K562 (cell line): ENCODE data around the gene SLC15A5. TPM values are rescaled to one million over a fixed set of nuclear protein-coding genes. Genes with fewer than 3 reads are reported as not detected.

ENCODE experiments used
- ATAC-seq: fragments of 200-7000 bp; cut with Tn5 transposase; 3 replicates; pipeline ENCODE4 v1.9.1; 2020; ENCODE audit warnings: moderate library complexity
- BruUV-seq: library from RNA; stranded (reverse); fragments of 400-500 nt; replicated peaks from 2 replicates; lab custom pipeline; 2021; lab: Mats Ljungman, UMichigan
- CTCF ChIA-PET: fragments of 300-600 bp; formaldehyde crosslinking; extraction: SDS; loops from one replicate; lab custom pipeline; 2021; ENCODE audit warnings: low intra/inter-chr PET ratio; lab: Yijun Ruan, JAX
- POLR2A ChIA-PET: fragments of 300-600, 350-650 bp; sonication (Branson Sonifier 250); formaldehyde crosslinking; extraction: SDS; loops from one replicate; lab custom pipeline; 2021; ENCODE audit warnings: antibody characterized with exemption, inconsistent platforms; lab: Yijun Ruan, JAX
- DNase-seq, 4 experiments: peaks; one replicate each; pipeline versions ENCODE4 v3.0.0 to v3.0.0-alpha.2; 2011 to 2018; ENCODE audit warnings: low spot score in 3 of 4, mixed read lengths in 3 of 4; ENCODE audit errors: extremely low read depth in 1 of 4
- FAIRE-seq: peaks from 2 replicates; lab custom pipeline; 2011; peaks lifted over from hg19 to GRCh38; lab: Jason Lieb, UNC
- H2AFZ ChIP-seq: 2 replicates; pipeline ENCODE4 v1.6.0; 2011; ENCODE audit warnings: low read depth, low read length, control low read depth, inconsistent platforms
- H3K27ac ChIP-seq: fragments of 200-600 bp; 3 replicates; pipeline ENCODE4 v1.8.0; 2011; ENCODE audit warnings: low read depth, mild to moderate bottlenecking, control low read depth, inconsistent platforms, low read length, moderate library complexity, mixed read lengths; ENCODE audit errors: extremely low read depth
- H3K27me3 ChIP-seq, 2 experiments: fragments of 300-600 bp in 1 of 2; 2 replicates in 1 of 2; 3 replicates in 1 of 2; pipeline versions ENCODE4 v1.6.0 to v1.8.0; 2011; ENCODE audit warnings: inconsistent platforms in 2 of 2, low read length in 2 of 2, mild to moderate bottlenecking in 1 of 2, mixed read lengths in 1 of 2, moderate library complexity in 1 of 2; ENCODE audit not compliant: control insufficient read depth in 2 of 2, insufficient read depth in 2 of 2
- H3K36me3 ChIP-seq: fragments of 300-600 bp; 3 replicates; pipeline ENCODE4 v1.8.0; 2011; ENCODE audit warnings: mild to moderate bottlenecking, low read length, inconsistent platforms; ENCODE audit not compliant: control insufficient read depth, insufficient read depth
- H3K4me1 ChIP-seq, 2 experiments: fragments of 200-600 bp in 1 of 2; replicated peaks in 1 of 2; 2 replicates in 1 of 2; 3 replicates in 1 of 2; pipeline versions ENCODE4 v1.5.1 to v1.8.0; 2011; ENCODE audit warnings: inconsistent platforms in 2 of 2, low read length in 2 of 2, mild to moderate bottlenecking in 1 of 2, mixed read lengths in 1 of 2, moderate library complexity in 1 of 2; ENCODE audit not compliant: control insufficient read depth in 2 of 2, insufficient read depth in 2 of 2
- H3K4me2 ChIP-seq: 2 replicates; pipeline ENCODE4 v1.6.1; 2011; ENCODE audit warnings: low read length, control low read depth, inconsistent platforms, mixed read lengths; ENCODE audit not compliant: insufficient read depth
- H3K4me3 ChIP-seq: fragments of 200-600 bp; sonication (generic), shearing (Covaris generic); 2 replicates; pipeline ENCODE4 v1.5.1; 2016; ENCODE audit warnings: control low read depth, inconsistent platforms
- H3K79me2 ChIP-seq: fragments of 200-600 bp; 3 replicates; pipeline ENCODE4 v1.8.0; 2011; ENCODE audit warnings: low read length, inconsistent platforms; ENCODE audit not compliant: control insufficient read depth, insufficient read depth
- H3K9ac ChIP-seq, 2 experiments: 2 replicates each; pipeline versions ENCODE4 v1.6.0 to v1.6.1; 2011; ENCODE audit warnings: low read depth in 2 of 2, low read length in 2 of 2, control low read depth in 1 of 2, inconsistent platforms in 1 of 2, mild to moderate bottlenecking in 1 of 2, mixed read lengths in 1 of 2; ENCODE audit not compliant: insufficient read depth in 1 of 2
- H3K9me1 ChIP-seq: one replicate; pipeline ENCODE4 v1.6.0; 2011; ENCODE audit warnings: inconsistent platforms, mild to moderate bottlenecking, low read length, moderate library complexity; ENCODE audit not compliant: control insufficient read depth, insufficient read depth
- H3K9me3 ChIP-seq: replicated peaks from 2 replicates; pipeline ENCODE4 v1.5.1; 2011; ENCODE audit warnings: low read depth, low read length, inconsistent platforms; ENCODE audit not compliant: control insufficient read depth, insufficient read depth
- H4K20me1 ChIP-seq: replicated peaks from 2 replicates; pipeline ENCODE4 v1.6.1; 2011; ENCODE audit warnings: low read length, inconsistent platforms, mixed read lengths; ENCODE audit not compliant: control insufficient read depth, insufficient read depth
- DDX20 ChIP-seq: fragments of 450-650 bp; IDR thresholded peaks from 2 replicates; pipeline ENCODE4 v1.6.1; 2016; ENCODE audit warnings: missing genetic modification characterization, low read depth, mild to moderate bottlenecking, missing compliant biosample characterization, moderate library complexity
- ESRRB ChIP-seq: fragments of 250-450 bp; sonication (Bioruptor Pico); IDR thresholded peaks from 2 replicates; pipeline ENCODE4 v1.5.0; 2020; ENCODE audit warnings: mild to moderate bottlenecking, moderate library complexity, borderline replicate concordance
- GATAD2B ChIP-seq: fragments of 450-650 bp; IDR thresholded peaks from 2 replicates; pipeline ENCODE4 v1.6.1; 2017; ENCODE audit warnings: mild to moderate bottlenecking, borderline replicate concordance
- STAT5B ChIP-seq: fragments of 250-450 bp; sonication (Bioruptor Pico); IDR thresholded peaks from 2 replicates; pipeline ENCODE4 v1.8.0; 2021; ENCODE audit warnings: mild to moderate bottlenecking, inconsistent platforms
- TEAD2 ChIP-seq: fragments of 450-650 bp; IDR thresholded peaks from 2 replicates; pipeline ENCODE4 v1.6.1; 2016; ENCODE audit warnings: missing genetic modification characterization, control low read depth, missing compliant biosample characterization
- TOE1 ChIP-seq, 2 experiments: fragments of 450-650 bp in 1 of 2; sonication (generic) in 1 of 2; formaldehyde crosslinking in 1 of 2; IDR thresholded peaks; 2 replicates each; pipeline versions ENCODE4 v1.7.1 to v1.8.0; 2016 to 2022; ENCODE audit warnings: borderline replicate concordance in 2 of 2, mild to moderate bottlenecking in 2 of 2, antibody characterized with exemption in 1 of 2, inconsistent platforms in 1 of 2, low read depth in 1 of 2, missing genetic modification reagents in 1 of 2, moderate library complexity in 1 of 2
- ZNF431 ChIP-seq: sonication (generic); formaldehyde crosslinking; IDR thresholded peaks from 2 replicates; pipeline ENCODE4 v1.8.0; 2022; ENCODE audit warnings: mild to moderate bottlenecking, missing genetic modification reagents
- WGBS: fragments of 100-300 bp; shearing (Covaris generic); methylation state at CpG from one replicate; pipeline ENCODE4 v1.1.6; 2016; ENCODE audit warnings: low coverage, mixed read lengths; ENCODE audit not compliant: insufficient coverage; ENCODE audit errors: missing lambda C conversion rate; 5-methylcytosine and 5-hydroxymethylcytosine counted together
- in situ Hi-C: fragments of 300-500 bp; cut with MboI; formaldehyde crosslinking; loops from 4 replicates; pipeline ENCODE4 v1.15.0; 2018; ENCODE audit warnings: inconsistent platforms, mixed read lengths
- intact Hi-C: fragments of 100-400 bp; cut with micrococcal nuclease; formaldehyde crosslinking; loops from 2 replicates; pipeline ENCODE4 v1.14.2; 2022
- polyA plus RNA-seq, 8 experiments: library from polyadenylated mRNA; depleted of rRNA in 4 of 8; stranded (reverse) in 5 of 8; unstranded in 3 of 8; fragments of >200 nt; fragmentation: Nextera tagmentation in 2 of 8; fragmentation: Illumina TruSeq in 1 of 8; extraction: Ambion mirVana in 2 of 8; extraction: Trizol in 1 of 8; gene quantifications; 2 replicates each; pipeline versions ENCODE4 v1.2.1 to v1.2.3, GENCODE V29; 2011 to 2014; ENCODE audit warnings: inconsistent platforms in 1 of 8, missing spikeins in 1 of 8
- total RNA-seq, 7 experiments: library from RNA; depleted of rRNA in 6 of 7; stranded (reverse); fragments of >200 nt in 6 of 7; fragmentation: Illumina TruSeq in 2 of 7; extraction: Trizol in 2 of 7; gene quantifications; 2 replicates each; pipeline versions ENCODE4 v1.2.1 to v1.2.3, GENCODE V29; 2011 to 2021; ENCODE audit warnings: low replicate concordance in 1 of 7
- TF ChIP-seq, protein P1 (sequence below): fragments of 450-650 bp; formaldehyde crosslinking; IDR thresholded peaks from 2 replicates; pipeline ENCODE4 v1.4.0; 2022; ENCODE audit warnings: mild to moderate bottlenecking, moderate library complexity
- TF ChIP-seq, protein P2 (sequence below): fragments of 450-650 bp; IDR thresholded peaks from 2 replicates; pipeline ENCODE4 v1.6.1; 2018; ENCODE audit not compliant: partially characterized antibody
- TF ChIP-seq, protein P3 (sequence below): fragments of 250-450 bp; sonication (Bioruptor Pico); IDR thresholded peaks from 2 replicates; pipeline ENCODE4 v1.4.0; 2020; ENCODE audit warnings: mild to moderate bottlenecking

Gene SLC15A5
- total and polyA plus RNA-seq, 9 of the 15 experiments (the other 6 are each of a cell fraction or from before 2014, with no cell fraction given), result not detected

DNA sequence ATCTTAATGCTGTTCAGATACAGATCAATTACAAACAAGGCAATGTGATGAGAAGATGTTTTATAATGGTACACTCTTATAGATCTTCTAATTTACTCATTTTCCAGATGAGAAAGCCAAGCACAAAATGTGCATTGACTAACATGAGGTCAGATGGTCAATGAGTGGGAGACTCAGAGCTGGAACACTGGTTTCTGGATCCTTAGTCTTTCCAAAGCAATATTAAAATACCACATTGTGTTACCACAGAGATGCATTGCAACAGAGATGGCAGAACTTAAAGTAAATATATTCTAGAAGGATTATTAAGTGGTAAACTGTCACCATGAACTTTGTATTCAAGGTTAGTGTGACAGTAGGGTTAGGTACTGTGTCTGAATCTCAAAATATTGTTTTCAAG, 113.6 kb downstream of the SLC15A5 start:
- ChIA-PET POLR2A (no interaction called here), CTCF (no interaction called here)
- Histone ChIP-seq H3K4me1 (no peaks in the 10 kb centered on the region), H3K4me2 (no peak overlapping the region), H3K27me3 (no peaks in the 10 kb centered on the region), H3K9ac (no peak overlapping the region), H2AFZ (no peak overlapping the region), H3K4me3 (no peak overlapping the region), H3K9me1 (no peaks in the 10 kb centered on the region), H4K20me1 (no peaks in the 10 kb centered on the region), H3K36me3 (no peaks in the 10 kb centered on the region)
- in situ Hi-C loops (no loop called here), intact Hi-C loops (no loop called here)
- ATAC-seq (no peak), FAIRE-seq (no peak), DNase-seq (no peak)
- BruUV-seq, result no TSS peak
- TF ChIP-seq ESRRB (CRISPR knock-in tag), result no peak
- no peak for TF ChIP-seq TEAD2 (tag)
- no peak for TF ChIP-seq STAT5B (CRISPR knock-in tag)
- no peak for TF ChIP-seq DDX20 (tag)
- no peak for TF ChIP-seq ZNF431 (CRISPR knock-in tag)
- TF ChIP-seq, all 486 proteins: peak for 0
- Histone ChIP-seq H3K79me2 (no peaks in the 10 kb centered on the region), H3K9me3 (no peaks in the 10 kb centered on the region; the same call in 1 of the 2 replicates), H3K27ac (no peak overlapping the region)

DNA sequence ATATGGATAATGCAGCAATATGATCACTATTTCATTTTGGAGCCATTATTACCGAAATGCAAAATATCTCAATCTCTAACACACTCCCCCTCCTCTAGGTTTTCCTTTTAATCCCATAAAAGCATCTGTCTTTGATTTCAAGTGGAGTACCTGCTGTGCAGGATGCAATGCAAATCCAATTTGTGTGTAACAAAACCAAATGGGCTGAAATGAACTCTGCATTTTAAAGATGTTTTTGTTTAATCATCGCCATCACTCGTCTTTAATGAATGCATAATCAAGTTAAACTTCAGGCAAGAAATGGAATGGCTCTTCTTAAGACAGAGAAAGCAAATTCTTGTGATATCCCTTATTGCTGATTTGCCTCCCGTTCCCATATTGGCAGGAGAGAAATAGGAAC, 114.3 kb downstream of the SLC15A5 start:
- Histone ChIP-seq H3K9me3 (no peaks in the 10 kb centered on the region; the same call in 1 of the 2 replicates), H3K4me1 (no peaks in the 10 kb centered on the region), H3K4me2 (no peak overlapping the region), H3K9me1 (no peaks in the 10 kb centered on the region), H3K27ac (no peak overlapping the region), H2AFZ (no peak overlapping the region), H3K4me3 (no peak overlapping the region), H3K36me3 (no peaks in the 10 kb centered on the region), H3K79me2 (no peaks in the 10 kb centered on the region), H3K9ac (no peak overlapping the region), H4K20me1 (no peaks in the 10 kb centered on the region), H3K27me3 (no peaks in the 10 kb centered on the region)
- intact Hi-C loops, result no loop called here
- 0% methylated on average over 4 of the region's 4 CpGs for WGBS
- ChIA-PET CTCF (no interaction called here), POLR2A (no interaction called here)
- DNase-seq (no peak), ATAC-seq (no peak), FAIRE-seq (no peak)
- BruUV-seq, result no TSS peak
- in situ Hi-C loops, result no loop called here
- TF ChIP-seq GATAD2B, result no peak
- TF ChIP-seq, protein P1, sequence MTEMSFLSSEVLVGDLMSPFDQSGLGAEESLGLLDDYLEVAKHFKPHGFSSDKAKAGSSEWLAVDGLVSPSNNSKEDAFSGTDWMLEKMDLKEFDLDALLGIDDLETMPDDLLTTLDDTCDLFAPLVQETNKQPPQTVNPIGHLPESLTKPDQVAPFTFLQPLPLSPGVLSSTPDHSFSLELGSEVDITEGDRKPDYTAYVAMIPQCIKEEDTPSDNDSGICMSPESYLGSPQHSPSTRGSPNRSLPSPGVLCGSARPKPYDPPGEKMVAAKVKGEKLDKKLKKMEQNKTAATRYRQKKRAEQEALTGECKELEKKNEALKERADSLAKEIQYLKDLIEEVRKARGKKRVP (CRISPR knock-in tag), result no peak
- TF ChIP-seq, protein P2, sequence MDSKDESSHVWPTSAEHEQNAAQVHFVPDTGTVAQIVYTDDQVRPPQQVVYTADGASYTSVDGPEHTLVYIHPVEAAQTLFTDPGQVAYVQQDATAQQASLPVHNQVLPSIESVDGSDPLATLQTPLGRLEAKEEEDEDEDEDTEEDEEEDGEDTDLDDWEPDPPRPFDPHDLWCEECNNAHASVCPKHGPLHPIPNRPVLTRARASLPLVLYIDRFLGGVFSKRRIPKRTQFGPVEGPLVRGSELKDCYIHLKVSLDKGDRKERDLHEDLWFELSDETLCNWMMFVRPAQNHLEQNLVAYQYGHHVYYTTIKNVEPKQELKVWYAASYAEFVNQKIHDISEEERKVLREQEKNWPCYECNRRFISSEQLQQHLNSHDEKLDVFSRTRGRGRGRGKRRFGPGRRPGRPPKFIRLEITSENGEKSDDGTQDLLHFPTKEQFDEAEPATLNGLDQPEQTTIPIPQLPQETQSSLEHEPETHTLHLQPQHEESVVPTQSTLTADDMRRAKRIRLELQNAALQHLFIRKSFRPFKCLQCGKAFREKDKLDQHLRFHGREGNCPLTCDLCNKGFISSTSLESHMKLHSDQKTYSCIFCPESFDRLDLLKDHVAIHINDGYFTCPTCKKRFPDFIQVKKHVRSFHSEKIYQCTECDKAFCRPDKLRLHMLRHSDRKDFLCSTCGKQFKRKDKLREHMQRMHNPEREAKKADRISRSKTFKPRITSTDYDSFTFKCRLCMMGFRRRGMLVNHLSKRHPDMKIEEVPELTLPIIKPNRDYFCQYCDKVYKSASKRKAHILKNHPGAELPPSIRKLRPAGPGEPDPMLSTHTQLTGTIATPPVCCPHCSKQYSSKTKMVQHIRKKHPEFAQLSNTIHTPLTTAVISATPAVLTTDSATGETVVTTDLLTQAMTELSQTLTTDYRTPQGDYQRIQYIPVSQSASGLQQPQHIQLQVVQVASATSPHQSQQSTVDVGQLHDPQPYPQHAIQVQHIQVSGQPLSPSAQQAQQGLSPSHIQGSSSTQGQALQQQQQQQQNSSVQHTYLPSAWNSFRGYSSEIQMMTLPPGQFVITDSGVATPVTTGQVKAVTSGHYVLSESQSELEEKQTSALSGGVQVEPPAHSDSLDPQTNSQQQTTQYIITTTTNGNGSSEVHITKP, result no peak
- TF ChIP-seq, protein P3, sequence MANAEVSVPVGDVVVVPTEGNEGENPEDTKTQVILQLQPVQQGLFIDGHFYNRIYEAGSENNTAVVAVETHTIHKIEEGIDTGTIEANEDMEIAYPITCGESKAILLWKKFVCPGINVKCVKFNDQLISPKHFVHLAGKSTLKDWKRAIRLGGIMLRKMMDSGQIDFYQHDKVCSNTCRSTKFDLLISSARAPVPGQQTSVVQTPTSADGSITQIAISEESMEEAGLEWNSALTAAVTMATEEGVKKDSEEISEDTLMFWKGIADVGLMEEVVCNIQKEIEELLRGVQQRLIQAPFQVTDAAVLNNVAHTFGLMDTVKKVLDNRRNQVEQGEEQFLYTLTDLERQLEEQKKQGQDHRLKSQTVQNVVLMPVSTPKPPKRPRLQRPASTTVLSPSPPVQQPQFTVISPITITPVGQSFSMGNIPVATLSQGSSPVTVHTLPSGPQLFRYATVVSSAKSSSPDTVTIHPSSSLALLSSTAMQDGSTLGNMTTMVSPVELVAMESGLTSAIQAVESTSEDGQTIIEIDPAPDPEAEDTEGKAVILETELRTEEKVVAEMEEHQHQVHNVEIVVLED, result no peak
- TF ChIP-seq TOE1 (IDR thresholded peaks at IDR 0.05; ENCODE audit: borderline replicate concordance), result no peak
- no peak for TF ChIP-seq TOE1 (CRISPR knock-in tag; IDR thresholded peaks at IDR 0.05; ENCODE audit: borderline replicate concordance, low read depth)
